ENCODE data around the gene DAPK1. TPM values are rescaled to one million over a fixed set of nuclear protein-coding genes. Genes with fewer than 3 reads are reported as not detected.
A peak's percentile ranks its signal among the peaks of the same experiment; 100 is the strongest.

Gene DAPK1
- total RNA-seq, 1 experiment from 2014 or later: 103 TPM

DNA sequence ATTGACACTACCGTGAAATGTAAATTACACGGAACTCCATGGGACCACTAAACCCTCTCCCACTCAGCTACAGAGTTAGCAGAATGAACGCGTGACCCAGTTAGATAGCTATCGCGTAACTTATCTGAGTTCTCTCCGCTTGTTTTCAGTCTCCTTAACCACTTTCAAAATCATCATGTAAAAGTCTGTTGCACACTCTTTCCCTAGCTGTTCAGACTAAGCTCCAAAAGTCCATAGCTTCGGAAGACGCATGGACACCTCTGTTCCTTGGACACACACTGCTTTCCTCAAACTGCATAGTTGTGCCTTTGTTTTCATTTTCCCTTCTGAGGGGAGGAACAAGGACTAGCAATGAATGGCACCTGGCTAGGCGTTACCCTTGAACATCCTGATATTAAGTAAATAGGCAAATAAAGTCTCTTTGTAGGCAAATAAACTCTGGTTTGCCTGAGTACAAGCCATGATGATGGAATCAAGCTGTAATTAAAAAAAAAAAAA is 83.3 kb downstream of the DAPK1 start:
- H3K9me3 ChIP-seq (replicated peaks): no peaks in the 10 kb centered on the region
- peak overlapping the region; percentile 50; the same call in 1 of the 2 replicates for H3K27ac ChIP-seq
- H3K4me3 ChIP-seq: no peak overlapping the region
- no peak for DNase-seq (ENCODE audit: low read depth in 1 of 2, low spot score in 2 of 2)
- H3K27me3 ChIP-seq (replicated peaks): no peaks in the 10 kb centered on the region
- H3K4me1 ChIP-seq (replicated peaks): peaks cover 39% of the 10 kb centered on the region
- H3K36me3 ChIP-seq: peaks cover 34% of the 10 kb centered on the region; the same call in 1 of the 2 replicates

DNA sequence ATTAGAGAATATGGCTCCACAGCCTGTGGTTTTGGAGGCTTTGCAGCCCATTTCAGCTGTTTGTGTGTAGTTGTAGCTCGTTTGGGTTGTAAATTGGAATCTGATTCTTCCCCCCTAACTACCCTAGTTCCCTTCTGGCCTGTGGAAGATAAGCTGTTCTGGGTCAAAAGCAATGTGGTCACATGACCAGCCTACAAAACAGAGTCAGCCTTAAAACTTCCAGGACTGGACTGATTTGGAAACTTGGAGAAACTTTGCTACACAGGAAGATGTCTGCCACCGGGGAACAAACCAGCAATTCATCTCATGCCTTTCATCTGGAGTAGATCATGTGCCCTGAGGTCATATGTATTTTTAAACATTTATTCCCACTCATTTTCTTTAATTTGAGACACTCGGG is 83.8 kb downstream of the DAPK1 start:
- Histone ChIP-seq H3K4me3 (no peak overlapping the region), H3K4me1 (replicated peaks) (peaks cover 39% of the 10 kb centered on the region), H3K27ac (no peak overlapping the region), H3K27me3 (replicated peaks) (no peaks in the 10 kb centered on the region), H3K9me3 (replicated peaks) (no peaks in the 10 kb centered on the region), H3K36me3 (peaks cover 29% of the 10 kb centered on the region; the same call in 1 of the 2 replicates)
- no peak for DNase-seq (ENCODE audit: low read depth in 1 of 2, low spot score in 2 of 2)

DNA sequence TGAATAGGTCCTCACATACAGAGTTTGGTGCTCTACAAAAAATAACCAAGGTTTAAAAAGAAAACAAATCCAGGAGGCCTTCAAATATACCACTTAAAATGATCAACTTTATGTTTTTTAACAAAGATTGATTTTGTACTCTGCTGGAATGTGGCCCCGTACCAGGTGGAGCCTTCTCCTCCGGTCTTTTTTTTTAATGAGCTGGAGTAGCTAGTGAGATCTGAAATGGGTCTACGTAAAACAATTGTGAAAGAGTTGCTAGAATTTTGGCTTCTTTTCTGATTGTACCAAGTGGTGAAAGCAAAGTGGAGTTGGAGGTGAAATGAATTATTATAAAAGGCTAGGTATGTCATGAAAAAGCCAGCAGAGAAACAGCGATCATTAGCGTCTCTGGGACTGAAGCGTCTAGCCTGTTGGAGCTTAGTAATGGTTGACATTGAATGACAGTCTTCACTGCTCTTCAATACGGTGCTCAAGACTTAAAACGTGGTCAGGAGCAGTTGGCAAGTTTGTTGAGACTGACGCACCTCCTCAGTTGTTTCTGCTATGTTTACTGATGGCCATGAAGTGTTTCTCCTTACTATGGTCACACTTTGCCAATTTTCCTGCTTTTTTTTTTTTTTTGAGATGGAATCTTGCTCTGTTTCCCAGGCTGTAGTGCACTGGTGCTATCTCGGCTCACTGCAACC is 84.4 kb downstream of the DAPK1 start:
- peaks cover 39% of the 10 kb centered on the region for H3K4me1 ChIP-seq (replicated peaks)
- no peak overlapping the region for H3K4me3 ChIP-seq
- no peak for DNase-seq (ENCODE audit: low read depth in 1 of 2, low spot score in 2 of 2)
- no peaks in the 10 kb centered on the region for H3K9me3 ChIP-seq (replicated peaks)
- H3K27me3 ChIP-seq (replicated peaks): no peaks in the 10 kb centered on the region
- peaks cover 29% of the 10 kb centered on the region for H3K36me3 ChIP-seq
- no peak overlapping the region for H3K27ac ChIP-seq

DNA sequence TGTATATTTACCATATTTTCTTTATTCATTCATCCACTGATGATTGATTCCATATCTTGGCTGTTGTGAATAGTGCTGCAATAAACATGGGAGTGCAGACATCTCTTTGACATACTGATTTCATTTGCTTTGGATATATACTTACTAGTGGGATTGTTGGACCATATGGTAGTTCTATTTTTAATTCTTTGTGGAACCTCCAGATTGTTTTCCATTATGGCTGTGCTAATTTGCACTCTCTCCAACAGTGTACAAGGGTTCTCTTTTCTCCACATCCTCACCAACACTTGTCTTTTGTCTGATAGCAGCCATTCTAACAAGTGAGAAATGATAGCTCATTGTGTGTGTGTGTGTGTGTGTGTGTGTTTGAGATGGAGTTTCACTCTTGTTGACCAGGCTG is 86.7 kb downstream of the DAPK1 start:
- Histone ChIP-seq H3K27me3 (replicated peaks) (no peaks in the 10 kb centered on the region), H3K27ac (no peak overlapping the region)

DNA sequence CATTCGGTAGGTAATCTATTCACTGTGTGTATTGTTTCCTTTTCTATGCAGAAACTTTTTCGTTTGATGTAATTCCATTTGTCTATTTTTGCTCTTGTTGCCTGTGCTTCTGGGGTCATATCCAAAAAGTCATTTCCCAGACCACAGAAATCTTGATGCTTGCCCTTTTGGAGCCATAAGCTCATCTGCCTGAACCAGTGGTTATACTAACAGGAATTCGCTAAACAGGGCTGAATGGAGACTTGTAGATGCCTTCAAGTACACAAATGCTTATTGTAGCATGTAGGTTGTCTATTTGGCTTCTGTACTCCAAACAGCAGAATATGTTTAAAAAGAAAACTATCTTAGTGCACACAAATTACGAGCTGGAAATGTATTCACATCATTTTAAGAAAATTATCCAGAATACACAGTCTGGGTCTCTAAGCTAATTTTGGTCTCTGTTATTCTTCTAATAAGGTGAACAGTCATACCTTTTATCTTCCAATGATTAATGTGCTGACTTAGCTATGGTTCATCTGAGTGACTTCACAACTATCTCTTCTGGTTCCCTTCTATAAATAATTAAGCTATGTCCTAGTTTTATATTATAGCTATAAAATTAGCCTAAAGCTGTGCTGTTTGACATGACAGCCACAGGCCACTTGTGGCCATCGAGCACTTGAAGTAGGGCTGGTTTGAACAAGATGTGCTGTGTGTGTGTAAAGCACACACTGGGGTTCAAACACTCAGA is 87.6 kb downstream of the DAPK1 start:
- H3K36me3 ChIP-seq: peaks cover 30% of the 10 kb centered on the region
- DNase-seq (ENCODE audit: low read depth in 1 of 2, low spot score in 2 of 2): no peak
- no peak overlapping the region for H3K27ac ChIP-seq
- H3K9me3 ChIP-seq (replicated peaks): no peaks in the 10 kb centered on the region
- H3K4me1 ChIP-seq (replicated peaks): peaks cover 14% of the 10 kb centered on the region
- no peak overlapping the region for H3K4me3 ChIP-seq
- H3K27me3 ChIP-seq (replicated peaks): no peaks in the 10 kb centered on the region

More for the DNA sequence above, 86.7 kb downstream of the DAPK1 start:
- peaks cover 25% of the 10 kb centered on the region for H3K36me3 ChIP-seq
- no peaks in the 10 kb centered on the region for H3K9me3 ChIP-seq (replicated peaks)
- no peak overlapping the region for H3K4me3 ChIP-seq
- no peak for DNase-seq (ENCODE audit: low read depth in 1 of 2, low spot score in 2 of 2)
- H3K4me1 ChIP-seq (replicated peaks): peaks cover 24% of the 10 kb centered on the region

DNA sequence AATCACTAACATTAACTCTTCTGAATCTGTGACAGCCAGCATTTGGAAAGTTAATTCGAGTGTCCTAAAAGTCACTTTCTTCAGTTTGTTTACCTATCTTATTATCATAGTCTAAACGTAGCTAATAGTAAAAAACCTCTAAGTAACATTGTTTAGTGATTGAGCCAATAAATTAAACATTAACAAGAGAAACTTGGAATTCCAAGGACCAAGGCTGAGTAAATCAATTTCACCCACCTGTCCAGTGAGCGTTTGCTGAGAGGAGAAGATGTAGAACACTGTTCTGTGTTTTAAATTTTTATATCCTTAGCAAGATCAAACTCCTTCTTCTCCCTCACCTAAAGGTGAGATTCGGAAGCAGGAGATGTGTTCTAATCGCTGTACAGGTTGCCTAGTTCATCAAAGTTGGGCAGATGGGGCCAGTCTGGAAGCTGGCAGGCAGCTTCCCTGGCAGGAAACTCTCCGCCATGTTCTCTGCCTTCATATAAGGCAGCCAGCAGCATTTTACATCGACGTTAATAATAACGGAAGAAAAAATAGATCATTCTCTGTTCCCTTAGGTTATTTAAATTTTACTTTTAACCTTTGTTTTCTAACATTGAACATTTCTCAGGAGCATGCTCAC is 89.2 kb downstream of the DAPK1 start:
- no peaks in the 10 kb centered on the region for H3K9me3 ChIP-seq (replicated peaks)
- no peaks in the 10 kb centered on the region for H3K27me3 ChIP-seq (replicated peaks)
- H3K36me3 ChIP-seq: peaks cover 23% of the 10 kb centered on the region
- H3K4me3 ChIP-seq: no peak overlapping the region
- H3K4me1 ChIP-seq (replicated peaks): peaks cover 4% of the 10 kb centered on the region
- no peak overlapping the region for H3K27ac ChIP-seq
- DNase-seq (ENCODE audit: low read depth in 1 of 2, low spot score in 2 of 2): no peak

DNA sequence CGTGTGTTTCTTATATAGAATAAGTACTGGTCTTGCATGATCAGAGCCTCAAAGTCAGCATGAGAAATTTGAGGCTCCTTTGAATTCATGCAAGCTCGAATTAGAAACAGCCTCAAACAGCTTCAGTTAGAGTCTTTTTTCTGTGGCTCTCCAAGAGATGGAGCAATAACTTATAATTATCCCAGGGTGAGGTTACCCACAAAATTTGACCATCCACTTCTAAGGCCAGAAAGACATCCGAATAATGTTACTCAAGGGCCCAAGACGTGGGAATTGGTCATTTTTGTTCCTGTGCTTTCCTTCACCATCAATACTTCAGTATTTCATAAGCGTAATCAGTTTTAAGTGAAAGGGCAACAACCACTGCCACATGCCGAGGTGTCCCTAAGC is 89.7 kb downstream of the DAPK1 start:
- H3K4me3 ChIP-seq: no peak overlapping the region
- peaks cover 9% of the 10 kb centered on the region for H3K4me1 ChIP-seq (replicated peaks)
- H3K27me3 ChIP-seq (replicated peaks): no peaks in the 10 kb centered on the region
- no peak overlapping the region for H3K27ac ChIP-seq
- H3K36me3 ChIP-seq: peaks cover 27% of the 10 kb centered on the region
- no peaks in the 10 kb centered on the region for H3K9me3 ChIP-seq (replicated peaks)
- no peak for DNase-seq (ENCODE audit: low read depth in 1 of 2, low spot score in 2 of 2)

DNA sequence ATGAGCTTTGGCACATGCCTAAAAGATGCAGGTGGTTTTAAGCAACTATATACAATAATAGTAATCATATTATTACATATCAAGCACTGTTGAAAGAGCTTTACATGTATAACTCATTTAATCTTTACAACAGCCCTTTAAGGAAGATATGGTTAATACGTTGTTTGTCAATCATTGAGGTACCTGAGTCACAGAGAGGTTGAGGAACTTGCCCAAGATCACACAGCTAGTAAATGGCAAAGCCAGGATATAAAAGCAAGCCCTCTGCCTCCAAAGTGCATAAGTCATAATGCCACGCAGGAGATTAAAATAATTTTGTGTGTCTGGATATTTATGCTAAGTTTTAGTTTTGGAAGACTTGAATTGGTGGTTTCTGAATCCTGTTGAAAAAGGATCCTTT is 90.2 kb downstream of the DAPK1 start:
- no peaks in the 10 kb centered on the region for H3K27me3 ChIP-seq (replicated peaks)
- no peak overlapping the region for H3K27ac ChIP-seq
- DNase-seq (ENCODE audit: low read depth in 1 of 2, low spot score in 2 of 2): no peak

DNA sequence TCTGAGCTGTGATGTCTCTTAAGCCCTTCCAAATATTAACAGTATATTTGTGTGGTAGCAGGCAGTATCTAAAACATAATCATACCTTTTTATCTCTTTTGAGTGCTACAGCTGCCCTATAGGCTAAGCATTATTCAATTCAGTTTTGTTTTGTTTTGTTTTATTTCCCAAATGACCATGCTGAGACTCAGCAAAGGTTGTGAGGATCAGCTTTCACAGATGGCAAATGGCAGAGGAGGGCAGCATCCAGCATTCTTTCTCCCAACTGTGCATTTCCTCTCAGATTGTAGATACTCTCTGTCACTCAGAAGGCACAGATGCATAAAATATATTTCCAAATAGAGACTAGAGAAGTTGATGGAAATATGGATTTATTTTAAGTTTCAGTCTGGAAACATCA is 90.7 kb downstream of the DAPK1 start:
- no peak for DNase-seq (ENCODE audit: low read depth in 1 of 2, low spot score in 2 of 2)
- no peak overlapping the region for H3K27ac ChIP-seq
- no peaks in the 10 kb centered on the region for H3K9me3 ChIP-seq (replicated peaks)
- H3K4me3 ChIP-seq: no peak overlapping the region
- peaks cover 35% of the 10 kb centered on the region for H3K36me3 ChIP-seq
- H3K4me1 ChIP-seq (replicated peaks): peaks cover 19% of the 10 kb centered on the region
- no peaks in the 10 kb centered on the region for H3K27me3 ChIP-seq (replicated peaks)

More for the DNA sequence above, 90.2 kb downstream of the DAPK1 start:
- Histone ChIP-seq H3K9me3 (replicated peaks) (no peaks in the 10 kb centered on the region), H3K36me3 (peaks cover 32% of the 10 kb centered on the region), H3K4me3 (no peak overlapping the region), H3K4me1 (replicated peaks) (peaks cover 14% of the 10 kb centered on the region)

DNA sequence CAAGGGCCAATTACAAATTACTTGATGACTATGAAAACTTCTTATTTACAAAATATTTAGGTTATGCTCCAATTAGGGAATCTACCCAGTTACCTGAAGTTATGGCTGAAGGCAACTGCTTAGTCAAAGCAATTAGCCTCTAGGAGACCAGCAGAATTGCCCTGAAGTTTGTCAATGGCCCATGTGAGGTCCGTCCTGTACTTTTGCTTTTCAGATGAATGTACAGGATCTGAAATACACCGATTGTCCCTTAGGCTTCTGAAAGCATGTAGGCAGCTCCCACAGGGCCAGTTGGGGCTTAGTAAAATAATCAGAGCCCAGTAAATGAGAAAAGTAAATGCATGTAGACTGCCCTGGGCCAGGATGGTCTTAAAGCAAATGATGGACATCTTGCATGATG is 93.3 kb downstream of the DAPK1 start:
- H3K4me1 ChIP-seq (replicated peaks): peaks cover 39% of the 10 kb centered on the region
- no peak overlapping the region for H3K4me3 ChIP-seq
- H3K36me3 ChIP-seq: peaks cover 39% of the 10 kb centered on the region
- no peak overlapping the region for H3K27ac ChIP-seq
- no peak for DNase-seq (ENCODE audit: low read depth in 1 of 2, low spot score in 2 of 2)
- H3K9me3 ChIP-seq (replicated peaks): no peaks in the 10 kb centered on the region
- no peaks in the 10 kb centered on the region for H3K27me3 ChIP-seq (replicated peaks)

DNA sequence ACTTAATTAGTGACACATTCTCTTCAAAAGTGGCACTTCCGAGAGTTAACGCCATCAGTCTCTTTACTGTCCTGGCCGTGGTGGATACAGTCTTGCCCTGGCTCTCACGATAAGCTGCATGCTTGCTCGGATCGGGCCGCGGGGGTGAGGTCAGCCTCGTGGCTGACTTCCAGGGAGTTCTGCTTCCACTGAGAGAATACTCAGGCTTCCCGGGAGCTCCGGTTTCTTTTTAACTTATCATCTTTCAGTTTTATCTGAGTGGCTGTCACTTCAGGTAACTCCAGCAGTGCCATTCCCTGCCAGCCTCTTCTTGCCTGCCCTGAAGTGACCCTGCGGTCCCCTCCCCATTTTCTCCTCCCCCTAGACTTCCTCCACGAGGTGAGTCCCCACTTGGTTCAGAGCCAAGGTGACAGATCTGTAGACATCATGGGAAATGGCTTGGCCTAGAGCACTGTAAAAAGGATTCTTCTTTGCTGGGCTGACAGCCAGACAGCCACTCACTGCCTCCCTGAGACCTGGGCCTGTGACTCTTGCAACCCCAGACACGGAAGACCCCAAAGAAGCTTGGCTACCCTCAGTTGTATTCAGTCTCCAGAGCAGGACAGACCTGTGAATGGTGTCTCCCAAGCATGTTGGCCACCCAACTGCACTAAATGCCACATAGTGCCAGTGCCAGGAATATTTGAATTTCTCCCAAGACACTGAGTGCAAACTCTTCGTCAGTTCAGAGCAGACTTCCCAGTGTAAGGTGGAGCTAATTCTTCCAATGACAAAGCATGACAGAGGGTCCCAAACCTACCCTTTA is 95.1 kb downstream of the DAPK1 start:
- peak; percentile 49 to 59 for DNase-seq (ENCODE audit: low read depth in 1 of 2, low spot score in 2 of 2)
- Histone ChIP-seq H3K27me3 (replicated peaks) (no peaks in the 10 kb centered on the region), H3K9me3 (replicated peaks) (no peaks in the 10 kb centered on the region), H3K27ac (peak overlapping the region; percentile 44), H3K4me3 (no peak overlapping the region), H3K4me1 (replicated peaks) (peaks cover 45% of the 10 kb centered on the region), H3K36me3 (peaks cover 33% of the 10 kb centered on the region)

DNA sequence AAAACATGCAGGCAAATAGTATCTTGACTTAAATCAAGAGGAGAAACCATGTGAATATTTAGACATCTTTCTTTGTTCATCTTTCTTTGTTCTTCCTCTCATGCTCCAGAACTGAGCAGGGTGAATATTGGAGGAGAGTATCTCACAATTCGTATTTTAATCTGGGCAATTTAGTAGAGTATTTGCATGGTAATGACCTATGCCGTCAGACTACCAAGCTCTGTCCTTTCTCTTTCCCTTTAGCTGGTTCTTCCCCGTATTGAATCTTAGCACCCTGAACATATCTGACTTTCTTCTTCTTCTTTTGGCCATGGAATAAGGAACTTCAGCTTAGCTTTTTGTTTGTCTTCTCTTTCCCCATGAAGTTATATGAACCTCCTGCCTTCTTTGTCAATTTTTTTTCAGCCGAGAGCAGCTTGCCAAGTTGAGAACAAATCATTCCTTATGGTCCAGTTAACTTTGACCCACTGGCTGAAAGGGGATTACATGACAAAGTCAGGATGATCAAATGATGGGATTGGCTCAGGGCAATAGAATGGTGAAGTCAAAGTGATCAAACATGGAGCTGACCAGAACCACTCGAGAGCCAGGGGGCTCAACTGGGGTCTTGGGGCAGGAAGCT is 95.8 kb downstream of the DAPK1 start:
- Histone ChIP-seq H3K4me3 (no peak overlapping the region), H3K9me3 (replicated peaks) (no peaks in the 10 kb centered on the region), H3K36me3 (peaks cover 34% of the 10 kb centered on the region), H3K27me3 (replicated peaks) (no peaks in the 10 kb centered on the region), H3K4me1 (replicated peaks) (peaks cover 47% of the 10 kb centered on the region), H3K27ac (peak overlapping the region; percentile 64; the same call in 1 of the 2 replicates)
- no peak for DNase-seq (ENCODE audit: low read depth in 1 of 2, low spot score in 2 of 2)

DNA sequence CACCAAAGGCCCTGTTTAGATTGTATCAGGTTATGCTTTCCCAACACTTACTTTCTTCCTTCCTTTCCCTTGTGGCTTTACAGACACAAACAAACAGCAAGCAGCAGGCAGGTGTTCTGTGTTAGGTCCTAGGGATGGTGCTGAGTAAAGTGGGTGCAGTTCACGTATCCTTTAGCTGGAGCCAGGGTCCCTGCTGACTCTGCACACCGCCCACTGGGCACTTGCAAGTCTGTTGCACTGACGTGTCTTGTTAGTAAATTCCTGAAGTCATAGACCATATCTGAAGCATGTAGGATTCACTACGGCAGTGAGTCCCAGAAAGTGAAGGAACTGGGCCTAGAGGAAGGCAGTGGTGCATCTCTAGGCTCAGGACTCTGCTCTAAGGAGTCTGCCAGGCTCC is 96.5 kb downstream of the DAPK1 start:
- peak overlapping the region; percentile 64 for H3K27ac ChIP-seq
- peaks cover 55% of the 10 kb centered on the region for H3K4me1 ChIP-seq (replicated peaks)
- H3K9me3 ChIP-seq (replicated peaks): no peaks in the 10 kb centered on the region
- no peak overlapping the region for H3K4me3 ChIP-seq
- H3K27me3 ChIP-seq (replicated peaks): no peaks in the 10 kb centered on the region
- DNase-seq (ENCODE audit: low read depth in 1 of 2, low spot score in 2 of 2): peak; percentile 49 to 74
- peaks cover 39% of the 10 kb centered on the region for H3K36me3 ChIP-seq

Data from SJSA1 (cell line).